SKM-1 (cell line): ENCODE results near the gene DENND5B.
"Not testable (repeated sequence)": the region's sequence is repeated elsewhere in the genome, so short reads cannot be mapped to it uniquely, and the experiment has no call there.

Experiments
- DNase-seq: peaks from one replicate; lab custom pipeline; 2025; ENCODE audit not compliant: unreplicated experiment; lab: John Stamatoyannopoulos, UW

Gene DENND5B

GRCh38 chr12:31590642-31591379 is at the start of gene DENND5B:
Gene DENND5B, minus strand, starts transcription at chr12:31591136. Its CDS starts 304 bp downstream, at chr12:31590832.
- no peak for DNase-seq

- DNase-seq = no peak
These were observed 43.7 kb upstream of the DENND5B start for GRCh38 chr12:31634620-31635019.

- no peak for DNase-seq
These were observed 42.5 kb upstream of the DENND5B start for GRCh38 chr12:31633464-31633863.

GRCh38 chr12:31631809-31632208 is 40.9 kb upstream of the DENND5B start:
- no peak for DNase-seq

- no peak for DNase-seq
These were observed 40.2 kb upstream of the DENND5B start for GRCh38 chr12:31631023-31631724.

- no peak for DNase-seq
These were observed 39.1 kb upstream of the DENND5B start for GRCh38 chr12:31629756-31630732.

- no peak for DNase-seq
These were observed 36.6 kb upstream of the DENND5B start for GRCh38 chr12:31627456-31628054.

- no peak for DNase-seq
These were observed 35.5 kb upstream of the DENND5B start for GRCh38 chr12:31626270-31626995.

GRCh38 chr12:31622038-31622437 is 31.1 kb upstream of the DENND5B start:
- no peak for DNase-seq

GRCh38 chr12:31620311-31620710 is 29.4 kb upstream of the DENND5B start:
- DNase-seq = no peak

GRCh38 chr12:31618228-31619025 is 27.5 kb upstream of the DENND5B start:
- no peak for DNase-seq

GRCh38 chr12:31612819-31613218 is 21.9 kb upstream of the DENND5B start:
- DNase-seq = no peak

- not testable (repeated sequence) for DNase-seq
These were observed 17.4 kb upstream of the DENND5B start for GRCh38 chr12:31608299-31608698.

- no peak for DNase-seq
These were observed 14.6 kb upstream of the DENND5B start for GRCh38 chr12:31605531-31605930.

GRCh38 chr12:31603546-31604009 is 12.6 kb upstream of the DENND5B start:
- DNase-seq = no peak

GRCh38 chr12:31600750-31601149 is 9.8 kb upstream of the DENND5B start:
- no peak for DNase-seq

- DNase-seq = no peak
These were observed 9.3 kb upstream of the DENND5B start for GRCh38 chr12:31600252-31600651.

- DNase-seq = peak; percentile 53
These were observed 8.1 kb upstream of the DENND5B start for GRCh38 chr12:31599053-31599452.

- DNase-seq = no peak
These were observed 6.1 kb upstream of the DENND5B start for GRCh38 chr12:31597066-31597465.
